COLO668 (cell line): ENCODE data around the gene ITGB8.
"Not testable (repeated sequence)": the region's sequence is repeated elsewhere in the genome, so short reads cannot be mapped to it uniquely, and the experiment has no call there.

ENCODE experiments used
- DNase-seq: peaks from one replicate; lab custom pipeline; 2025; ENCODE audit not compliant: unreplicated experiment; lab: John Stamatoyannopoulos, UW

Gene ITGB8

GRCh38 chr7:20330239-20330927, at the start of gene ITGB8:
ITGB8 (plus strand) TSS chr7:20330900; CDS start chr7:20331807, 907 bp downstream.
- peak; percentile 89 for DNase-seq

GRCh38 chr7:20282959-20283358, 47.7 kb upstream of the ITGB8 start:
- no peak for DNase-seq

GRCh38 chr7:20283385-20283784, 47.3 kb upstream of the ITGB8 start:
- no peak for DNase-seq

GRCh38 chr7:20284003-20284770, 46.5 kb upstream of the ITGB8 start:
- DNase-seq, result no peak

- DNase-seq, result no peak
Measured at GRCh38 chr7:20284771-20285143, 45.9 kb upstream of the ITGB8 start.

GRCh38 chr7:20287317-20287716, 43.4 kb upstream of the ITGB8 start:
- no peak for DNase-seq

GRCh38 chr7:20288036-20288435, 42.7 kb upstream of the ITGB8 start:
- no peak for DNase-seq

GRCh38 chr7:20290505-20291111, 40.1 kb upstream of the ITGB8 start:
- no peak for DNase-seq

GRCh38 chr7:20293336-20293735, 37.4 kb upstream of the ITGB8 start:
- DNase-seq, result no peak

GRCh38 chr7:20296444-20296843, 34.3 kb upstream of the ITGB8 start:
- no peak for DNase-seq

GRCh38 chr7:20296901-20297300, 33.8 kb upstream of the ITGB8 start:
- no peak for DNase-seq

GRCh38 chr7:20298486-20298901, 32.2 kb upstream of the ITGB8 start:
- no peak for DNase-seq

- no peak for DNase-seq
Measured at GRCh38 chr7:20299145-20299544, 31.6 kb upstream of the ITGB8 start.

- no peak for DNase-seq
Measured at GRCh38 chr7:20299647-20300312, 30.9 kb upstream of the ITGB8 start.

- no peak for DNase-seq
Measured at GRCh38 chr7:20301311-20301939, 29.3 kb upstream of the ITGB8 start.

- not testable (repeated sequence) for DNase-seq
Measured at GRCh38 chr7:20302300-20302699, 28.4 kb upstream of the ITGB8 start.

GRCh38 chr7:20302891-20303290, 27.8 kb upstream of the ITGB8 start:
- DNase-seq, result no peak

GRCh38 chr7:20304366-20304765, 26.3 kb upstream of the ITGB8 start:
- peak; percentile 80 for DNase-seq

GRCh38 chr7:20305726-20306125, 25.0 kb upstream of the ITGB8 start:
- no peak for DNase-seq

GRCh38 chr7:20306180-20306946, 24.3 kb upstream of the ITGB8 start:
- DNase-seq, result no peak
